ENCODE results near the gene SMYD3.
"Not testable (repeated sequence)": the region's sequence is repeated elsewhere in the genome, so short reads cannot be mapped to it uniquely, and the experiment has no call there.

The SMYD3 gene

DNA sequence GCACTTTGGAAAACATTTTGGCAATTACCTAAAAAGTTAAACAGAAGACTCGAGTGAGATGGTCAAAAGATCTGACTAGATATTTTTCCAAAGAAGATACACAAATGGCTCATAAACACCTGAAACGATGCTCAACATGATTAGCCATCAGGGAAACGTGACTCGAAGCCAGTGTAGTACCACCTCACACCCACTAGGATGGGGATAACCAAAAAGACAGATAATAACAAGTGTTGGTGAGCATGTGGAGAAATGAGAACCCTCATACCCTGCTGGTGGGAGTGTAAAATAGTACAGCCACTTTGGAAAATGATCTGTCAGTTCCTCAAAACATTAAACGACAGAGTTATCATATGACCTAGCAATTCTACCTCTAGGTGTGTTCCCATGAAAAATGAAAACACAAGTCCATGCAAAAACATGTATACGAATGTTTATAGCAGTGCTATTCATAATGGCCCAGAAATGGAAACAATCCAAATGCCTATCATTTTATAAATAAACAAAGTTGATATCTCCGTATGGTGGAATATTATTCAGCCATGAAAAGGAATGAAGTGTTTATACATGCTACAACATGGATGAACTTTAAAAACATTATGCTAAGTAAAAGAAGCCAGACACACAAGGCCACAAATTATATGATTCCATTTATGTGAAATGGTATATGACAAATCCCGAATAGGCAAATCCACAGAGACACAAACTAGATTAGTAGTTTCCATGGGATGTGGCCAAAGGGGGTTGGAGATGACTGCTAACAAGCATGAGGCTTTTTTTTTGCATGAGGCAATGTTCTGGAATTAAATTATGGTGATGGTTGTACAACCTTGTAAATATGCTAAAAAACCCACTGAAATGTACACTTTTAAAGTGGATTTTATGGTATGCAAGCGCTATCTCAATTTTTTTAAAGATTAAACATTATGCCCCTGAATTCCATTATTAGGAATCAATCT lies 727.0 kb downstream of the SMYD3 start:
- DNase-seq: peak; percentile 76

GRCh38 chr1:245777752-245778151 lies 729.3 kb downstream of the SMYD3 start:
- DNase-seq: no peak

DNA sequence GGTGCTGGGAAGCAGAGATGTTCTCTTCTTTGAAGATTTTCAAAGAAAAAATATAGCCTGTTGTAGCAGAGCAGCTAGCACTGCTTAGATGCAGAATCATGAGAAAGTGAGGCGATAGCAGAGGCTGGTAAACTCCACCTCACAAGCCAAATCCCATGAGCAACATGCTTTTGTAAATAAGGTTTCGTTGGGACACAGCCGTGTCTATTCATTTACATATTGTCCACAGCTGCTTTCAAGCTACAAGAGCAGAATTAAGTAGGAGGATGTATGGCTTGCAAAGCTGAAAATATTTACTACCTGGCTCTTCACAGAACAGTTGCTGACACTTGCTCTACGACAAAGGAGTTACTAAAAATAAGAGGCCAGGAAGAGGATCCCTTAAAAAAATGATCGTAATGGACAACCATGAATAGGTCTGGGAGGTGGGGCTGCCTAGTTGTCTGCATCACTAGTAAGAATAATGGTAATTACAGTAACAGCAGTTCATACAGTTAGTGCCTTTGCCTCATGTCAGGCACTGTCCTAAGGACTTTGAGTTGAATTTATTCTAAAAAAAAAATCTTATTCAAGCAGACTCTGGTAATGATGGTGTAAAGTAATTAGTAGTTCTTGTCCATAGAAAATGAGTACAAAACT lies 730.3 kb downstream of the SMYD3 start:
- DNase-seq: no peak

DNA sequence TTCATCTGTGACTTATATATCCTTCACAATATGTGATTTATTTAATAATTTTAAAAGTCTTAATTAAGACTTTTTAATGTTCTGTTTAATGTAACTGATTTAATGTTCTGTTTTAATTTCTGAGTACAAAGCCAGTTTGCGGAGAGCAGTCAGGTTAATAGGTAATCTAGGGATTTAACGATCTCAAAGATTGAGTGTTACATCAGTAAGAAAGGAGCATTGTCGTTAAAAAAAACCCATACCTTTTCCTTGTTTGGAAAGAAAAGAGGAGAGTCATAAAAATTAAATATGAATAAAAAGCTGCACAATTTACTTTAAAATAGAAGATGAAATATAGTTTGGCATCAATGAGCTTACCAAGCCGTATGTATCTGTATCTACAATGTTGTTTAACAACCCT lies 730.9 kb downstream of the SMYD3 start:
- no peak for DNase-seq

GRCh38 chr1:245774931-245775330 lies 732.1 kb downstream of the SMYD3 start:
- DNase-seq: not testable (repeated sequence)

DNA sequence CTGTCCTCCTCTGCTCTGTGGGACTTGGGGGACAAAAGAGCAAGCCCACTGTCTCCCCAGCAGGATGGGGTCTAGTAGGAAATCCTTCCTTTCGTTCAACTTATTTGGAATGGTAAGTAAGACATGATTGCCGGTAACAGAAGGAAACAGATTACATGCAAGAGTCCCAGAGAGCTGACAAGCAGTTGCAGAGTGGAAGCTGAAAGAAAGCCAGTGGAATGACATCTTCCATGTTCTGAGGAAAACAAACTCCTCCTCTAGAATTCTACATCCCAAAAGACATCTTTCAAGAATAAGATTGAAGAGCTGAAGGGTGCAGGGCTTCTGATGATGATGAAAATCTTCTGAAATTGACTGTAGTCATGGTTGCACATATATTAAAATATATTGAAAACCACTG lies 732.9 kb downstream of the SMYD3 start:
- no peak for DNase-seq

- DNase-seq: no peak
Observed at GRCh38 chr1:245773344-245773743, 733.7 kb downstream of the SMYD3 start.

DNA sequence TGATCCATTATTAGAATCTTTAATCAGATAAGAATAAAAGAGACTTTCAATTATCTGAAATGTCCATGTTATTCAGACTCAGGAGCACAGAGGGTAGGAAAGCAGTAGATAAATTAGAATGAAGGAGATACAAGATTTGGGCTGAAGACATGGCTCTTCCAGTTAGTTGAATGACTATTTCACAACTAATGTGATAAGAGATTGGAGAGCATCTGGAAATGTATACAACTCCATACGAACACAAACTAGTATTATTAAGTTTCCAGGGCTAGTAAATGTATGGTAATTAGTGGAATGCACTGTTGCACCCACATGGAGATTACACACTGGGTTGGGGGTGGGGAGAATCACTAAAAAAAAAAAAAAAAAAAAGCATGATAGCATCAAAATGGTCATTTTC lies 734.3 kb downstream of the SMYD3 start:
- DNase-seq: no peak

DNA sequence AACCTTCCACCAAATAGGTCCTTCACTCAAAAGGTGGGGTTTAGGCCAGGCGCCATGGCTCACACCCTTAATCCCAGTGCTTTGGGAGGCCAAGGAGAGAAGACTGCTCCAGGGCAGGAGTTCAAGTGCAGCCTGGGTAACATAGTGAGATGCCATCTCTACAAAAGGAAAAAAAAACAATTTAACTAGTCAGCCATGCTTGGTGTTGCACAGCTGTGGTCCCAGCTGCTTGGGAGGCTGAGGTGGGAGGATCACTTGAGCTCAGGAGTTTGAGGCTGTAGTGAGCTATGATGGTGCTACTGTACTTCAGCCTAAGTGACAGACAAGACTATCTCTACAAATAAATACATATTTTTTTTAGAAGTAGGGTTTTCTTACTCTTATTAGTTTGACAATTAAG lies 734.8 kb downstream of the SMYD3 start:
- DNase-seq: no peak

GRCh38 chr1:245771511-245772281 lies 735.4 kb downstream of the SMYD3 start:
- peak; percentile 97 for DNase-seq

DNA sequence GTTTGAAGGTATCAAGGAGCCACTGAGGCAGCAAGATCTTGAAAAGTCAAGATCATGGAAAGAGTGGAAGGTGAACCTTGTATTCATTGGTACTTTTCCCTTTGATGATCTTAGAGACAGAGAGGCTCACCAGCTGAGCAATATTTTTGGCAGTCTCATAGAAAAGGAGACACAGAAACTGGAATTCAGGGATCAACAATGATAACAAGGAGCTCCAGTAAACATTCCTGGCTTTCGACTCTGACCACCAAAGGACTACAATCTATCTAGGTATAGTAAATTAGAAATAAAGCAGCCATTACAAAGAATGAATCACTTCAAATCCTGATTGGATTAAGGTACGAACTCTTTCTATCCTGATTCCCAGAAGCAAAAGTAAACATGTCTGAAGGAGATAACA lies 736.9 kb downstream of the SMYD3 start:
- peak; percentile 17 for DNase-seq

DNA sequence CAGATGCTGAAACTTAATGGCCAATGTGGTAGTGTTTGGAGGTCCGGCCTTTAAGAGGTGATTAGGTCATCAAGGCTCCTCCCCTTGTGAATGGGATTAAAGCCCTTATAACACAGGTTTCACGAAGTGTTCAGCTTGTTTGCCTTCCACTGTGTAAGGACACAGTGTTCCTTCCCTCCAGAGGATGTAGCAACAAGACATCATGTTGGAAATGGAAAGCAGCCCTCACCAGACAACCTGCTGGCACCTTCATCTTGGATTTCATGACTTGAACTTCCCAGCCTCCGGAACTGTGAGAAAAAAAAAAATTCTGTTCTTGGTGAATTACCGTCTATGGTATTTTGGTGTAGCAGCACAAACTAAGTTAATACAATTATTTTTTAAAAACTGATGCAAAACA lies 738.5 kb downstream of the SMYD3 start:
- no peak for DNase-seq

GRCh38 chr1:245765230-245766000 lies 741.7 kb downstream of the SMYD3 start:
- DNase-seq: peak; percentile 94

DNA sequence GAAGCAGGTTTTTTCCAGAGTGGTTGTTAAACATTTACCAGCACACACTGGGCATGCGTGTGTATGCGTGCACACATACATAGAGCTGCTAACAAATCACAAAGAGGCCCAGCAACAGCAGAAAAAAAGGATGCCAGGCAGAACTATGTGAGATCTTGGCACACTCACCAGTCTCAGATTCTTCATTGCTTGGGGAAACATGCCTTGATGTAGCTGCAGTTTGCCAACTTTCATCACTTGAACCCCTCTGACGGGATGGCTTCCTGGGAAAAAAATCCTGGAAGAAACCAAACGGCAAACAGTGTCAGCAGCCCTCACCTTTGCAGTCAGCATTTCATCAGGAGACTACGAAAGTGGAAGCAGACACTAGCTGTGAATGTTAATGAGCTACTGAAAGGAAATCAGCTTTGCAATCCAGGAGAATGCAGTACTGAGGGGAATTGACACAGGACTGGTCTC lies 743.2 kb downstream of the SMYD3 start:
- DNase-seq: peak; percentile 15

- DNase-seq: no peak
Observed at GRCh38 chr1:245762396-245762910, 744.6 kb downstream of the SMYD3 start.

- DNase-seq: no peak
Observed at GRCh38 chr1:245760301-245760700, 746.8 kb downstream of the SMYD3 start.

- DNase-seq: no peak
Observed at GRCh38 chr1:245754463-245754961, 752.6 kb downstream of the SMYD3 start.

- DNase-seq: no peak
Observed at GRCh38 chr1:245753807-245754206, 753.3 kb downstream of the SMYD3 start.

DNA sequence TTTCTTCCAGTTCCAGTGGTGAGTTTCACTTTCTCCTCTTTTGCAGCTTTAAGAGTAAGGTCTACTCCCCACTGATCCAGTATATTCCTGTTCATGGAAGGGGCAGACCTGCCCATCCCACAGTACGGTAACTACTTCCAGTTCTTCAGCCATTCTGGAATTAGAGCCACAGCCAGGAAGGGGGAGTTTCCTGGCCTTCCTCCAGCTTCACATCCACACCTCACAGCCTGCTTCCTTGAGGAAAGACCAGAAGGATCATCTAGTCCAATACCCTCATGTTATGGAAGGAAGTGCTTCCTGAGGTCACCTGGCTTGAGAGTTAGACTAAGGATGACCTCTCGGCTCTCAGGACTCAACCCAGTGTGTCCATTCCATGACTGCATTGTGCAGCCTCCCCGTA lies 754.5 kb downstream of the SMYD3 start:
- peak; percentile 27 for DNase-seq

DNA sequence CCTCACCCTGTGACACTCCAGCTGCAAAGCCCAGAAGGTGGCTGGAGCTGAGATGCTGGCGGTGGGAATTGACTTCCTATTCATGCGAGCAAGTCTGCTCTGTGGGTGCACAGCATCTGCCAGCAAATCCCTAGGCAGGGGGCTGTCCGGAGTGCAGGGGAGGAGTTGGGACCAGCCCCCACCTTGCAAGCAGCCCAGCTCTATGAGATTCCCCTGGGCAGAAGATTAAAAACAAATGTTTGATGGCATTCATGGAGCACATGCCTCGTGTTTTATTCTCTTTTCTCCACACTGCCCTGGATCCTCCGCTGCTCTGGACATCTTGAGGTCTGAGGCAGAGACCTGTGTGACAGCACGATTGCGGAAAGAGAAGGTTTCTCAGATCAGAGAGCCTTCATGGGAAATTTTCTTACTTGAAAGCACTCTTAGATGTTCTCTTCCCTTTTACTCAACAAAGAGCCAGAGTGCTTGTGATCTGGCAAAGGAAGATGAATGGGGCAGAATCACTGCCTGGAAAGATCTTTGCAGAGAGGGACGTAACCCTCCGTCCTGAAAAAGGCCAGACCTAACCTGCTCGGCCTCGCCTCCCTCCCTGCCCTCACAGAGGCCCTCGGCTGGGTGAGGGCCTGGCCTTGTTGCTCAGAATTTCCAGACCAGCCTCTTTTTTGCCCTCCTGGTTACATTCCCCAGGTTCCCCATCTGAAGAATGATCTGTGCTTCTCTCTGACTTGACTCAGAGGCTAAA lies 755.2 kb downstream of the SMYD3 start:
- peak; percentile 92 for DNase-seq

DNA sequence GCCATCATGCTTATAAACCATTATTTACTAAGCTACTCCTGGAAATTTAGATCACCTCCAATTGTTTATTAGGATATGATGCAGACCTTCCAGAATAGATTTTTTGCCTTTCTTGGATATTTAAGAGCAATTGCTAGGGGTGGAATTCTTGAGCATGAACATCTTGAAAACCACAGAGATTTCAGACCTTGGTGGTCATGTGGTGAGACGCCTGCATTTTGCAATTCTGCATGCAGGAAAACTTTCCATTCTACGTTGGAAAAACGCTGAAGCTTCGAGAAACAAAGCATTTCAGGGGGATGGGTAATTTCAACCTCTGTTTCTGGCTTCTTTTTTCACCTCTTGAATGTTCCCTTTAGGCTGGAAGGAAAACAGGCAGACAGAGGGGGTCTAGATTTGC lies 756.0 kb downstream of the SMYD3 start:
- peak; percentile 90 for DNase-seq

All from fibroblast of skin of scalp (primary cell).